Fibroblast of lung (primary cell): Measurements from ENCODE around the gene IPO11.
"Not testable (repeated sequence)": the region's sequence is repeated elsewhere in the genome, so short reads cannot be mapped to it uniquely, and the experiment has no call there.

Source experiments
- CTCF ChIP-seq, 2 donors: IDR thresholded peaks in 1 of 2; conservative IDR thresholded peaks in 1 of 2; 1 replicate in 1 of 2; 2 replicates in 1 of 2; pipeline ENCODE4 v1.5.1; 2011 to 2012; ENCODE audit warnings: low read length in 2 of 2, control low read depth in 1 of 2, inconsistent platforms in 1 of 2, low read depth in 1 of 2, mild to moderate bottlenecking in 1 of 2
- EZH2 ChIP-seq: IDR thresholded peaks from 2 replicates; pipeline ENCODE4 v1.5.1; 2012; ENCODE audit warnings: low read length, control low read depth, mild to moderate bottlenecking; ENCODE audit errors: missing control alignments

- TF ChIP-seq EZH2; CTCF (conservative IDR thresholded peaks at IDR 0.05 in 1 of 2, IDR thresholded peaks at IDR 0.05 in 1 of 2; ENCODE audit: low read depth in 1 of 2, low read length in 2 of 2): not testable (repeated sequence)
Measured at GRCh38 chr5:62676596-62676995, 264.0 kb downstream of the IPO11 start.
